Stimulated activated CD4-positive, alpha-beta T cell treated with anti-CD3 and anti-CD28 coated beads, Interleukin-15, amount 100 ng/mL, for 1 hour (primary cell): ENCODE data around the gene GPR153.

ENCODE experiments used
- DNase-seq, 2 donors: peaks; one replicate each; pipeline ENCODE4 v3.0.0-alpha.2; 2020; ENCODE audit warnings: low read depth in 1 of 2, low spot score in 1 of 2

Gene GPR153

GRCh38 chr1:6206520-6206855 lies 54.4 kb downstream of the GPR153 start:
- no peak for DNase-seq

GRCh38 chr1:6205849-6206519 lies 54.9 kb downstream of the GPR153 start, which contains the start of gene RNF207:
RNF207 (plus strand) TSS chr1:6206119; CDS start chr1:6206536, 417 bp downstream.
- DNase-seq = peak in 1 of 2 donors; percentile 52

DNA sequence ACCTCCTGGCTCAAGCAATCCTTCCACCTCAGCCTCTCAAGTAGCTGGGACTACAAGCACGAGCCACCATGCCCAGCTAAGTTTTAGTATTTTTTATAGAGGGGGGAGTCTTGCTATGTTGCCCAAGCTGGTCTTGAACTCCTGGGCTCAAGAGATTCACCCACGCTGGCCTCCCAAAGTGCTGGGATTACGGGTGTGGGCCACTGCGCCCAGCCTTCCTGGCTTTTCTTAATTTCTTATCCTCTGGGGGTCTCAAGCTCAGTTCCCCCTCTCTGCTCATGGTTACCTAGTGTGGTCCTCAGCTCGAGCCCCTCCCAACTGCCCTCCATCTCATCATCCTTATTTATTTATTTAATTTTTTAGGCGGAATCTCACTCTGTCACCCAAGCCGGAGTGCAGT lies 58.6 kb downstream of the GPR153 start:
- DNase-seq = no peak

DNA sequence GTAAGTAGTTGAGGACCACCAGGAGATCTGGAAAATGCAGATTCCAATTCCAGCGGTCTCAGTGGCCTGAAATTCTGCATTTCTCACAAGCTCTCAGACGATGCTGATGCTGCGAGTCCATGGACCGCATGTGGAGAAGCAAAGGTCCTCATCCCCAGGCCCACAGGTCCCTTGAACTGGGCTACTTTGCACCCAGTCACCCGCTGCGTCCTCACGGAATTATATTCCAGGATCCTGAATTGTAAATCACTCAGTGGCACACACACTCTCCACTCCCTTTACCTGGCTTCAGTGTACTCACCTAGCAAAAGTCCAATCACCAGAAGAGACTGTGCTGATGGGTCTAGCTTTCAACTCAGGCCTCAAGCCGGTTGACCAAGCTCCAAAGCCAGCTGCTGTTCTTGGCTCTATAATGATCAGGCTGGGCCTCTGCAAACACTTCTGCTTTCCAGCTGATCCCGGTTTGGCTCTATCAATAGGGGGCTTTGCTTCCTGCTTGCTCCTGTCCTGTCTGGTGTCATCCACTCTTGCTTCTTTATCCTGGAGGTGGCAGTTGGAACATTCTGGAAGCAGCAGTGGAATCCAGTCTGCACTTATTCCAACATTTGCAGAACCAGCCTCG lies 60.6 kb downstream of the GPR153 start:
- DNase-seq = no peak

- peak; percentile 89 to 92 for DNase-seq
Observed at GRCh38 chr1:6199298-6200187, 61.4 kb downstream of the GPR153 start, which contains the start of gene RPL22. RPL22 (minus strand) TSS chr1:6199595; CDS start chr1:6199573, 22 bp downstream.

- no peak for DNase-seq
Observed at GRCh38 chr1:6198646-6199297, 62.1 kb downstream of the GPR153 start.

DNA sequence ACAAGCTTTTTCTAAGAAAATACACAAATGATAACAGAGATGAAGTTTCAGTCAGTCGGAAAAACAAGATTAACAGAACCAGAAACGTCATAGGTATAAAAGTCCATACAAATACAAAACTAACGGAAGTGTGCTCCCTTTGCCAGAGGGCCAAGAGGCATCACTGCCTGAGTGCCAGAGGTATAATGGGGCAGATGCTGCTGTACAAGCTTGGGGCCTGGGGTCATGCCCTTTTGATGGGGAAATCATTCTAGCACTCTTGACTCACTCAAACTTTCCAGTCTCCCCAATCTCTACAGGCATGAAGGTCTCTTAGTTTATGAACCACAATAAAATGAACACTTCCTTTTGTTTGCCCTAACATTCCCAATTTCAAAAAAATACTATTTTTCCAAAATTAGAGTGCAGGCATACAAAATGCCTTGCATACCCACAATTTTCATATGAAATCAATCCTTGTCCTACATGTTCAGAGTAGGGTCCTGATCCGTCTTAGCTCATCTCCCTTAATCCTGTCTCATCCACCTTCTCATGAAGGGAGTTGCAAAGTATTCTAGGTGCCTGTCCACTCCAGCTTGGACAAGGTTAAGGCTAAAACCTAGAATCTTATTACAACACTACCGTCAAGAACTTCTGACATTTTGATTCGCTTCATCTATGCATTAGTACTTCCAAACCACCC lies 63.0 kb downstream of the GPR153 start:
- DNase-seq = no peak
